GM12878 (cell line): ENCODE data around the gene KIAA1671. TPM values are rescaled to one million over a fixed set of nuclear protein-coding genes. Genes with fewer than 3 reads are reported as not detected.

Experiments used
- ATAC-seq: fragments of 200-7000 bp; cut with Tn5 transposase; 3 replicates; pipeline ENCODE4 v1.9.1; 2020; ENCODE audit warnings: mild to moderate bottlenecking, moderate library complexity
- BruUV-seq: library from RNA; stranded (reverse); fragments of 400-500 nt; replicated peaks from 2 replicates; lab custom pipeline; 2021; lab: Mats Ljungman, UMichigan
- CTCF ChIA-PET: fragments of 300-600 bp; sonication (Branson Sonifier 250); formaldehyde crosslinking; extraction: SDS; loops from one replicate; lab custom pipeline; 2021; ENCODE audit warnings: inconsistent platforms; lab: Yijun Ruan, JAX
- POLR2A ChIA-PET: fragments of 350-600 bp; formaldehyde crosslinking; extraction: SDS; loops from one replicate; lab custom pipeline; 2021; ENCODE audit warnings: inconsistent platforms; lab: Charles Lee
- RAD21 ChIA-PET: fragments of 300-600 bp; sonication (Branson Sonifier 250); formaldehyde crosslinking; loops from one replicate; lab custom pipeline; 2023; ENCODE audit warnings: antibody characterized with exemption; ENCODE audit not compliant: unreplicated experiment; lab: Charles Lee
- SMC1A ChIA-PET: fragments of 300-600 bp; sonication (Branson Sonifier 250); formaldehyde crosslinking; loops from one replicate; lab custom pipeline; 2023; ENCODE audit not compliant: unreplicated experiment, uncharacterized antibody; lab: Charles Lee
- DNase-seq: peaks from one replicate; pipeline ENCODE4 v3.0.0-alpha.2; 2011; ENCODE audit warnings: low read depth, low spot score
- FAIRE-seq: peaks from 3 replicates; lab custom pipeline; 2011; peaks lifted over from hg19 to GRCh38; lab: Jason Lieb, UNC
- H2AFZ ChIP-seq: 2 replicates; pipeline ENCODE4 v1.6.0; 2011; ENCODE audit warnings: low read depth, low read length, control low read depth; ENCODE audit not compliant: control insufficient read depth
- H3K27ac ChIP-seq: 2 replicates; pipeline ENCODE4 v1.5.1; 2011; ENCODE audit warnings: control low read depth; ENCODE audit not compliant: control insufficient read depth, insufficient read depth
- H3K27me3 ChIP-seq, 2 experiments: replicated peaks in 1 of 2; 2 replicates each; pipeline versions ENCODE4 v1.6.0 to v1.6.1; 2011; ENCODE audit warnings: low read length in 1 of 2; ENCODE audit not compliant: control insufficient read depth in 2 of 2, insufficient read depth in 2 of 2
- H3K36me3 ChIP-seq, 2 experiments: 2 replicates each; pipeline ENCODE4 v1.5.1; 2011; ENCODE audit warnings: low read length in 1 of 2; ENCODE audit not compliant: control insufficient read depth in 2 of 2, insufficient read depth in 2 of 2
- H3K4me1 ChIP-seq: 2 replicates; pipeline ENCODE4 v1.6.1; 2011; ENCODE audit warnings: mild to moderate bottlenecking, low read length, moderate library complexity, mixed read lengths; ENCODE audit not compliant: control insufficient read depth, insufficient read depth
- H3K4me2 ChIP-seq: 2 replicates; pipeline ENCODE4 v1.6.0; 2011; ENCODE audit warnings: control low read depth; ENCODE audit not compliant: control insufficient read depth, insufficient read depth
- H3K4me3 ChIP-seq: fragments of 200-600 bp; sonication (generic); 2 replicates; pipeline ENCODE4 v1.5.1; 2016
- H3K79me2 ChIP-seq: 2 replicates; pipeline ENCODE4 v1.6.0; 2011; ENCODE audit warnings: low read length; ENCODE audit not compliant: control insufficient read depth, insufficient read depth
- H3K9ac ChIP-seq: 2 replicates; pipeline ENCODE4 v1.8.0; 2011; ENCODE audit warnings: low read length, control low read depth, mixed read lengths; ENCODE audit not compliant: control insufficient read depth, insufficient read depth
- H3K9me3 ChIP-seq: replicated peaks from 3 replicates; pipeline ENCODE4 v1.5.1; 2011; ENCODE audit warnings: mild to moderate bottlenecking, low read length; ENCODE audit not compliant: control insufficient read depth, insufficient read depth
- H4K20me1 ChIP-seq: 2 replicates; pipeline ENCODE4 v1.6.0; 2011; ENCODE audit not compliant: control insufficient read depth, insufficient read depth
- ATF3 ChIP-seq: IDR thresholded peaks from 2 replicates; pipeline ENCODE4 v1.6.1; 2011; ENCODE audit warnings: low read depth, mild to moderate bottlenecking, low read length, moderate library complexity, borderline replicate concordance; ENCODE audit errors: extremely low read depth
- CBX3 ChIP-seq: fragments of 200-600 bp; sonication (generic); IDR thresholded peaks from 2 replicates; pipeline ENCODE4 v1.6.1; 2016; ENCODE audit warnings: low read depth, borderline replicate concordance
- DPF2 ChIP-seq: fragments of 450-650 bp; IDR thresholded peaks from 2 replicates; pipeline ENCODE4 v1.6.1; 2017; ENCODE audit warnings: mild to moderate bottlenecking
- EED ChIP-seq: sonication (generic); IDR thresholded peaks from 2 replicates; pipeline ENCODE4 v1.6.1; 2016; ENCODE audit warnings: antibody characterized with exemption, low read depth
- FOS ChIP-seq: IDR thresholded peaks from 3 replicates; pipeline ENCODE4 v1.6.1; 2011; ENCODE audit warnings: borderline replicate concordance; ENCODE audit not compliant: insufficient read length; ENCODE audit errors: extremely low read depth
- KLF5 ChIP-seq: fragments of 450-650 bp; IDR thresholded peaks from 2 replicates; pipeline ENCODE4 v1.6.1; 2014; ENCODE audit warnings: mild to moderate bottlenecking; ENCODE audit not compliant: partially characterized antibody
- MAX ChIP-seq: IDR thresholded peaks from 2 replicates; pipeline ENCODE4 v1.6.1; 2012; ENCODE audit warnings: low read depth, low read length, improper control_type of control experiment
- MEF2A ChIP-seq: IDR thresholded peaks from 2 replicates; pipeline ENCODE4 v1.6.1; 2011; ENCODE audit warnings: low read depth, mild to moderate bottlenecking, low read length, moderate library complexity; ENCODE audit not compliant: insufficient read depth
- MYC ChIP-seq: IDR thresholded peaks from 2 replicates; pipeline ENCODE4 v1.6.1; 2011; ENCODE audit warnings: mild to moderate bottlenecking, low read length, moderate library complexity, inconsistent platforms; ENCODE audit not compliant: insufficient read depth, insufficient replicate concordance, insufficient read length, severe bottlenecking
- NFIC ChIP-seq: IDR thresholded peaks from 2 replicates; pipeline ENCODE4 v1.6.1; 2012; ENCODE audit warnings: low read depth, mild to moderate bottlenecking, inconsistent platforms, low read length, moderate library complexity
- NR2F1 ChIP-seq: fragments of 450-650 bp; conservative IDR thresholded peaks from 2 replicates; pipeline ENCODE4 v1.6.1; 2017; ENCODE audit warnings: mild to moderate bottlenecking
- RB1 ChIP-seq: fragments of 450-650 bp; formaldehyde crosslinking; IDR thresholded peaks from 2 replicates; pipeline ENCODE4 v1.6.1; 2017; ENCODE audit warnings: mild to moderate bottlenecking, borderline replicate concordance
- RELB ChIP-seq: fragments of 450-650 bp; IDR thresholded peaks from 2 replicates; pipeline ENCODE4 v1.6.1; 2017; ENCODE audit warnings: low read depth, mild to moderate bottlenecking, moderate library complexity
- WRNIP1 ChIP-seq: IDR thresholded peaks from 2 replicates; pipeline ENCODE4 v1.6.1; 2011; ENCODE audit warnings: low read depth, low read length, improper control_type of control experiment, borderline replicate concordance
- YBX1 ChIP-seq: fragments of 450-650 bp; IDR thresholded peaks from 2 replicates; pipeline ENCODE4 v1.6.1; 2016; ENCODE audit warnings: antibody characterized with exemption
- WGBS: methylation state at CpG from one replicate; pipeline ENCODE4 v1.1.6; 2016; ENCODE audit warnings: low lambda C conversion rate; ENCODE audit not compliant: insufficient replicate concordance, insufficient coverage; ENCODE audit errors: missing lambda C conversion rate; 5-methylcytosine and 5-hydroxymethylcytosine counted together
- in situ Hi-C: fragments of 300-500 bp; cut with MboI; formaldehyde crosslinking; loops from 9 replicates; pipeline ENCODE4 v1.14.3; 2018; ENCODE audit warnings: mixed read lengths
- intact Hi-C: fragments of 100-400 bp; cut with micrococcal nuclease; formaldehyde crosslinking; loops from one replicate; pipeline ENCODE4 v1.14.2; 2022; ENCODE audit not compliant: unreplicated experiment
- polyA plus RNA-seq, 11 experiments: library from polyadenylated mRNA; depleted of rRNA in 4 of 11; unstranded in 6 of 11; stranded (reverse) in 5 of 11; fragments of >200 nt; fragmentation: Nextera tagmentation in 4 of 11; fragmentation: Illumina TruSeq in 1 of 11; extraction: Ambion mirVana in 4 of 11; extraction: Trizol in 1 of 11; gene quantifications; 1 replicate in 1 of 11; 2 replicates in 10 of 11; pipeline versions ENCODE4 v1.2.1 to v1.2.3, GENCODE V29; 2011 to 2016; ENCODE audit warnings: inconsistent platforms in 2 of 11, missing spikeins in 2 of 11, low read depth in 1 of 11
- total RNA-seq, 4 experiments: library from RNA; depleted of rRNA in 3 of 4; stranded (reverse); fragments of >200 nt in 3 of 4; fragmentation: Illumina TruSeq in 1 of 4; extraction: Trizol in 1 of 4; gene quantifications; 2 replicates each; pipeline versions ENCODE4 v1.2.1 to v1.2.3, GENCODE V29; 2013 to 2021
- TF ChIP-seq, protein P1 (sequence below): fragments of 450-650 bp; conservative IDR thresholded peaks from 2 replicates; pipeline ENCODE4 v1.6.1; 2017; ENCODE audit warnings: mild to moderate bottlenecking, moderate library complexity
- TF ChIP-seq, protein P2 (sequence below): fragments of 450-650 bp; IDR thresholded peaks from 2 replicates; pipeline ENCODE4 v1.6.1; 2017; ENCODE audit warnings: mild to moderate bottlenecking

Gene KIAA1671
- total and polyA plus RNA-seq, 10 of the 15 experiments (the other 5 are each of a cell fraction or from before 2014, with no cell fraction given) = 0.05 to 2.7 (median 0.33) TPM

DNA sequence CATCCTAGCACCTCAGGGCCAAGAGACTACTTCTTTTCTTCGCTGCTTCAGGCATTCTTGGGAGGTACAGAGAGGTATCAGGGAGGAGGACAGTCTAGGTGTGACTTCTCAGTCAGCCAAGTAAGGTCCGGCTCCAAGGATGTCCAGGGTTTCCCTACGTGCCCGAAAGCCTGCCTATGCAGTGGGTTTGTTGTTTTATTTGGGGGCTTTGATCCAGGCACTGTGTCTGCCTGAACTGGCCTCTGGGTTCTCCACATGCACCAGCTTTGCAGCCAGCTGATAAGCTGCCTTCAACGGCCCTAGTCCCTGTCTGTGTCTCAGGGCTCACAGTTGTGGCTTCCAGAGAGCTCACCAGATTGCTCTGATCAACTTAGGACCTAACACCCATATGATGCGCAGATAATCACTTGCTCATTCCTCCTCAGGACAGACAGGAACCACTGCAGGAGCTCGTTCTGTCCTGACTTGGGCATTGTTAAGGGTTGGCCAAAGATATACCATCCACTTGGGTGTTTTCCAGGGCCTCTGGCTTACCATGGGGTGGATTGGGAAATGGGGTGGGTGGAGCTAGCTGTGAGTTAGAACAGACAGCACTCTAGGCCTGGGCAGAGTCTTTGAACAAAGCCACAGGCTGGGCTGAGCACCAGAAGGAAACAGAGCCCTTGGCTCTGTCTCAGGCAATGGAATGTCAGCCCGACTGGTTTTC, 201.6 kb downstream of the KIAA1671 start (continued):
- TF ChIP-seq MAX (no peak), MYC (no peak), FOS (no peak), DPF2 (no peak), RB1 (no peak), ATF3 (no peak), EED (no peak)
- TF ChIP-seq, protein P1, sequence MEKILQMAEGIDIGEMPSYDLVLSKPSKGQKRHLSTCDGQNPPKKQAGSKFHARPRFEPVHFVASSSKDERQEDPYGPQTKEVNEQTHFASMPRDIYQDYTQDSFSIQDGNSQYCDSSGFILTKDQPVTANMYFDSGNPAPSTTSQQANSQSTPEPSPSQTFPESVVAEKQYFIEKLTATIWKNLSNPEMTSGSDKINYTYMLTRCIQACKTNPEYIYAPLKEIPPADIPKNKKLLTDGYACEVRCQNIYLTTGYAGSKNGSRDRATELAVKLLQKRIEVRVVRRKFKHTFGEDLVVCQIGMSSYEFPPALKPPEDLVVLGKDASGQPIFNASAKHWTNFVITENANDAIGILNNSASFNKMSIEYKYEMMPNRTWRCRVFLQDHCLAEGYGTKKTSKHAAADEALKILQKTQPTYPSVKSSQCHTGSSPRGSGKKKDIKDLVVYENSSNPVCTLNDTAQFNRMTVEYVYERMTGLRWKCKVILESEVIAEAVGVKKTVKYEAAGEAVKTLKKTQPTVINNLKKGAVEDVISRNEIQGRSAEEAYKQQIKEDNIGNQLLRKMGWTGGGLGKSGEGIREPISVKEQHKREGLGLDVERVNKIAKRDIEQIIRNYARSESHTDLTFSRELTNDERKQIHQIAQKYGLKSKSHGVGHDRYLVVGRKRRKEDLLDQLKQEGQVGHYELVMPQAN = no peak

DNA sequence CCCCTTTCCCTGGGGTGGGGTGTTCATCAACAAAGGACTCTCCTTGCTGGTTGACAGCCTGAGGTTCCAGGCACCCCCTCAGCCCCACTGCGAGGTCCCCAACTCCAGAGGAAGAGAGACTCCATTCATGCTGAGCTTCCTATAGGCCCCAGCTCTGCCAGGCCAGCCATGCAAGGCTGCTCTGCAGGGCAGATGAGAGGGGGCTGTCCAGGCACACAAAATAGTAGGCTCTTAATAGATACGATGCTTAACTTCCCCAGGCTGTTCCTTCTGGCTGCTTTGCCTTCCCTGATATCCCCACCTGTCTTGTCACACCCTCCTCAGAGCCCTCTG, 202.1 kb downstream of the KIAA1671 start:
- no peak for FAIRE-seq
- Histone ChIP-seq H4K20me1 (no peaks in the 10 kb centered on the region), H3K9me3 (no peaks in the 10 kb centered on the region), H3K9ac (no peak overlapping the region), H3K27me3 (no peaks in the 10 kb centered on the region; a peak in 3 of 4 replicates), H3K27ac (no peak overlapping the region), H3K79me2 (no peaks in the 10 kb centered on the region), H3K36me3 (no peaks in the 10 kb centered on the region), H2AFZ (no peak overlapping the region), H3K4me1 (no peaks in the 10 kb centered on the region), H3K4me2 (no peak overlapping the region), H3K4me3 (no peak overlapping the region)
- POLR2A ChIA-PET = no interaction called here
- no peak for ATAC-seq
- SMC1A ChIA-PET = interaction anchor here (0.7 kb wide), 1 partner anchor 1730 kb away, joined by 3 read pairs; no protein-coding TSS in a partner anchor
- intact Hi-C loops = no loop called here
- WGBS = 0% methylated on average over 2 of the region's 2 CpGs
- DNase-seq = no peak
- RAD21 ChIA-PET = interaction anchor here (1.1 kb wide), 1 partner anchor 73 kb away, joined by 4 read pairs; no protein-coding TSS in a partner anchor
- in situ Hi-C loops = no loop called here
- CTCF ChIA-PET = interaction anchor here (0.7 to 1.0 kb wide), 3 partner anchors 15 to 74 kb away, joined by 3 read pairs; no protein-coding TSS in a partner anchor
- no TSS peak for BruUV-seq
- no peak for TF ChIP-seq KLF5
- TF ChIP-seq RELB = no peak
- TF ChIP-seq CBX3 = no peak
- no peak for TF ChIP-seq NR2F1
- TF ChIP-seq YBX1 = no peak
- no peak for TF ChIP-seq MEF2A
- TF ChIP-seq, protein P2, sequence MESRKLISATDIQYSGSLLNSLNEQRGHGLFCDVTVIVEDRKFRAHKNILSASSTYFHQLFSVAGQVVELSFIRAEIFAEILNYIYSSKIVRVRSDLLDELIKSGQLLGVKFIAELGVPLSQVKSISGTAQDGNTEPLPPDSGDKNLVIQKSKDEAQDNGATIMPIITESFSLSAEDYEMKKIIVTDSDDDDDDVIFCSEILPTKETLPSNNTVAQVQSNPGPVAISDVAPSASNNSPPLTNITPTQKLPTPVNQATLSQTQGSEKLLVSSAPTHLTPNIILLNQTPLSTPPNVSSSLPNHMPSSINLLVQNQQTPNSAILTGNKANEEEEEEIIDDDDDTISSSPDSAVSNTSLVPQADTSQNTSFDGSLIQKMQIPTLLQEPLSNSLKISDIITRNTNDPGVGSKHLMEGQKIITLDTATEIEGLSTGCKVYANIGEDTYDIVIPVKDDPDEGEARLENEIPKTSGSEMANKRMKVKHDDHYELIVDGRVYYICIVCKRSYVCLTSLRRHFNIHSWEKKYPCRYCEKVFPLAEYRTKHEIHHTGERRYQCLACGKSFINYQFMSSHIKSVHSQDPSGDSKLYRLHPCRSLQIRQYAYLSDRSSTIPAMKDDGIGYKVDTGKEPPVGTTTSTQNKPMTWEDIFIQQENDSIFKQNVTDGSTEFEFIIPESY = no peak
- TF ChIP-seq WRNIP1 = no peak
- no peak for TF ChIP-seq NFIC
